GM12892 (cell line): ENCODE measurements around the gene CDKN3.

Experiments used
- POLR2A ChIP-seq: IDR thresholded peaks from 2 replicates; pipeline ENCODE4 v1.6.1; 2011; ENCODE audit warnings: low read depth, low read length, control low read depth
- POLR2AphosphoS5 ChIP-seq: IDR thresholded peaks from 2 replicates; pipeline ENCODE4 v1.6.1; 2011; ENCODE audit warnings: low read depth, low read length, control low read depth

- TF ChIP-seq POLR2AphosphoS5 (no peak), POLR2A (no peak)
These were observed 33.9 kb upstream of the CDKN3 start for GRCh38 chr14:54362759-54363437.
